ENCODE measurements around the gene TOR1B.
A peak's percentile ranks its signal among the peaks of the same experiment; 100 is the strongest.
"Not testable (repeated sequence)": the region's sequence is repeated elsewhere in the genome, so short reads cannot be mapped to it uniquely, and the experiment has no call there.

The TOR1B gene

DNA sequence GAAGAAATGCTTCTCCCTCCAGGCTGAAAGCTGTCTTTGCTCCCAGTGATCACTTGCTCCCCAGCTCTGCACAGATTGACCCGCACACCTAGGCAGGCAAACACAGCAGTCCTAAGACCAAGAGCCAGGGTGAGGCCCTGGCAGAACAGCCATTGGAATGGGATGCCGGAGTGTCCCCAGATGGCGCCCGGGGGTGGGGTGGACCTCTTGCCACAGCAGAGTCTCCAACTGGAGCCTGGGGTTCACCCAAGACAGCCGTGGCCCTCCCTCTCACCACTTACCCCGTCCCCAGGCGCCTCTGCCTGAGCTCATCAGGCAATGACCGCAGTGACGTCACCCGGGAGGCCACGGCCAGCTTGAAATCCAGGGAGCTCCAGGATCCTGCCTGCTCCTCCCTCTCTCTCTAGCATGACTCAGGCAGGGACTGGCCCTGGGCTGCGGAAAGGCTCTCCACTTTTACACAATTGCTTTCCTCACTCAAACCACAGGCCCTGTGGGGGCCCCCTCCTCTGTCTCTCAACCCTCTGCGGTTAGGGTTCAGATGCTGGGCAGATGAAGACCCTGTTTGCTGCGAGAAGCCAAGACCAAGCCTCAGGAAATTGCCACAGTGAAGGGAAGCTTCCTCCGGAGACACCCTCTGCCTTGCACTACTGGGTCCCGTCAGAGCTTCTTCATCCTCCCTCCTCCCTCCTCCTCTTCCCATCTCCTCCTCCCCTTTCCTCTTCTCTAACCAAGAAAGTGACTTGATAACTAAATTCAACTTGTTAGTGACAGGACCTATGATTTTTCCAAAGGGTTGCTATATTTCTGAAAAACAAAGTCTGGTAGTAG lies 25.8 kb upstream of the TOR1B start:
- DNase-seq = peak; percentile 62 to 93

- no peak for DNase-seq
Measured at GRCh38 chr9:129777769-129778130, 25.2 kb upstream of the TOR1B start.

DNA sequence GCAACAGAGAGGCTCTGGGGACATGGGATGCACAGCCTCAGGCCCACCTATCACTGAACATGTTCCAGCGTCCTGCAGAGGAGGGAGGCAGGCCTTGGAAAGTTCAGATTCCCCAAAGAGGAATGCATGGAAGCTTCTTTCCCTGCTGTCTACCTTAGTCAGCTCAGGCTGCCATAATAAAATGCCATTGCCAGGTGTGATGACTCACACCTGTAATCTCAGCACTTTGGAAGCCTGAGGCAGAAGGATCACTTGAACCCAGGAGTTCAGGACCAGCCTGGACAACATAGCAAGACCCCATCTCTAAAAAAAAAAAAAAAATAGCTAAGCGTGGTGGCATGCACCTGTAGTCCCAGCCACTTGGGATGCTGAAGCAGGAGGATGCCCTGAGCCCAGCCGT lies 24.5 kb upstream of the TOR1B start:
- no peak for DNase-seq

DNA sequence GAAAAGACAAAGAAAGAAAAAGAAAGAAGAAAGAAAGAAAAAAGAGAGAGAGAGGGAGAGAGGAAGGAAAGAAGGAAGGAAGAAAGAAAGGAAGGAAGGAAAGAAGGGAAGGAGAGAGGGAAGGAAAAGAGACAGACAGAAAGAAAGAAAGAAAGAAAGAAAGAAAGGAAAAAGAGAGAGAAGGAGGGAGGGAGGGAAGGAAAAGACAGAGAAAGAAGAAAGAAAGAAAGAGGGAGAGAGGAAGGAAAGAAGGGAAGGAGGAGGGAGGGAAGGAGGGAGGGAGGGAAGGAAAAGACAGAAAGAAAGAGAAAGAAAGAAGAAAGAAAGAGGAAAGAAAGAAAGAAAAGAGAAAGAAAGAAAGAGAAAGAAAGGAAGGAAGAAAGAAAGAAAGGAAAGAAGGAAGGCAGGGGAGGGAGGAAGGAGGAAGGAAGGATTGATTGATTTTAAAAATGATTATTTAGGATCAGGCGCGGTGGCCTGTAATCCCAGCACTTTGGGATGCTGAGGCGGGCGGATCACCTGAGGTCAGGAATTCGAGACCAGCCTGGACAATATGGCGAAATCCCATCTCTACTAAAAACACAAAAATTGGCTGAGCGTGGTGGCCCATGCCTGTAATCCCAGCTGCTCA lies 23.3 kb upstream of the TOR1B start:
- DNase-seq = no peak

- DNase-seq = no peak
Measured at GRCh38 chr9:129781131-129781530, 21.9 kb upstream of the TOR1B start.

GRCh38 chr9:129781981-129782380 lies 21.0 kb upstream of the TOR1B start:
- no peak for DNase-seq

GRCh38 chr9:129783516-129784361 lies 19.2 kb upstream of the TOR1B start:
- DNase-seq = peak; percentile 60 to 64

GRCh38 chr9:129784970-129785369 lies 18.0 kb upstream of the TOR1B start:
- DNase-seq = not testable (repeated sequence)

GRCh38 chr9:129785866-129786265 lies 17.1 kb upstream of the TOR1B start:
- no peak for DNase-seq

DNA sequence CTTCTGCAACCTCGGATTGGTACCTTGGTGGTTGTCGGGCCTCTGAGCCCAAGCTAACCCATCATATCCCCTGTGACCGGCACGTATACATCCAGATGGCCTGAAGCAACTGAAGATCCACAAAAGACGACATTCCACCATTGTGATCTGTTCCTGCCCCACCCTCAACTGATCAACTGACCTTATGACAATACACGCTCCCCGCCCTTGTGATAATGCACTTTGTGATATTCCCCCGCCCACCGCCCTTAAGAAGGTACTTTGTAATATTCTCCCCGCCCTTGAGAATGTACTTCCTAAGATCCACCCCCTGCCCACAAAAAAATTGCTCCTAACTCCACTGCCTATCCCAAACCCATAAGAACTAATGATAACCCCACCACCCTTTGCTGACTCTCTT lies 16.5 kb upstream of the TOR1B start:
- DNase-seq = no peak

DNA sequence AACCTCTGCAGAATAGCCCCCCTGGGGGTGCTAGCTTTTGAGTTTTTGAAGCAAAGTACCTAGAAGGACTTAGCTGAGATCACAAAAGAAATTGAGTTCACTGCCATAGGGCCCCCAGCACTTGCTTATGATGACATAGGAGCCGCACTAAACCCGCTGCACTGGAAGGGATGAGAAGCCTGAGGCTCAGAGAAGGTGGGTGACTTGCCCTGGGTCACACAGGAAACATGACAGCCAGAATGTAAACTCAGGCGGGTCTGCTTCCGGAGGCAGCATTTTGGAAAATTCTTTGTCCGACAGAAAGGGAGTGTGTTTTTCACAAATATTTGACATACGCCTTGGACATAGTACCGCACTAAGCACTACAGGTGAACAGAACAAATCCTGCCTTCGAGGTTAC lies 8.4 kb upstream of the TOR1B start:
- DNase-seq = no peak

DNA sequence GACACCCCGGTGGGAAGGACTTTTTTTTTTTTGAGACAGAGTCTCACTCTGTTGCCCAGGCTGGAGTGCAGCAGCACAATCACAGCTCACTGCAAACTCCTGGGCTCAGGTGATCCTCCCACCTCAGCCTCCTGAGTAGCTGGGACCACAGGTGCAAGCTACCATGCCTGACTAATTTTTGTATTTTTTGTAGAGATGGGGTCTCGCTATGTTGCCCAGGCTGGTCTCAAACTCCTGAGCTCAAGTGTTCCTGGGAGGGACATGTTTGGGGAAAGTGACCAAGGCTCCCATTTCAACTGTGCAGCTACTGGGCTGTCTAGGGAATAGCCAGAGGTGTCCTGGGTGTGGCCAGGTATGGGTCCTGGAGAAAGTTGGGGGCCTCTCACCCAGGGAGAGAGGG lies 7.0 kb upstream of the TOR1B start:
- not testable (repeated sequence) for DNase-seq

DNA sequence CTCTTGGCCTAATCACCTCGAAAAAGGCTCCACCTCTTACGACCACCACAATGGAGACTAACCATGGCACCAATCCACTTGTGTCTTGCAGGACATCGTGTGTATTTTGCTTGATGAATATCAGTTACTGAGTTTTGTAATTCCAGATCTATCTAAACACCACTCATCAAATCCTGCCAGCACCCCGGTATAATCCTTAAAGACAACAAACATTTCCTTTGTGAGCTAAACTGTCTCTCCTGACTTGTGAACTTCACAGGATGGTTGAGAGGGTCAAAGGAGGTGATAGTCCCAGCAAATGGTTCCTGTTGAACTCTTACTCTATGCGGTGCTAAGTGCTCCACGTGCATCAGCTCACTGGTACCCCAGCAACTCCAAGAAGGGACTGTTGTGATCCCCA lies 4.0 kb upstream of the TOR1B start:
- DNase-seq = no peak

- DNase-seq = no peak
Measured at GRCh38 chr9:129801504-129801903, 1.5 kb upstream of the TOR1B start.

GRCh38 chr9:129803676-129804060 lies 684 bp downstream of the TOR1B start:
- no peak for DNase-seq

DNA sequence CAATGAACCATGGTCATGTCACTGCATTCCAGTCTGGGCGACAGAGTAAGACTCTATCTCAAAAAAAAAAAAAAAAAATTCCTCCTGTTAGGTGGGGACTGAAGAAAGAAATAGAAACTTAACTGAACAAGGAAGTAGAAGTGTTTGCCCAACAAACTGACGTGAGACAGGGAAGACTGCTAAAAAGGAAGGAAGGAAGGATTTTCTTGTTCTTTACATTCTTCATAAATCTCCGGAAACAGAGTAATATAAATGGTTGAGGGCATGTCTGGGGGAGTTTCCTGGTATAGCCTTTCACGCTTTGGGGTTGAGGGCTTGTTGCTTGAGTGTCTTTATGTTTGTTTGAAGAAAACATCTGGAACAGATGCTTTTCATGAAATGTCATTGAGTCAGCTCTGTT lies 3.1 kb downstream of the TOR1B start:
- DNase-seq = no peak

- DNase-seq = no peak
Measured at GRCh38 chr9:129809346-129809745, 6.4 kb downstream of the TOR1B start.

GRCh38 chr9:129810116-129810515 lies 7.1 kb downstream of the TOR1B start:
- no peak for DNase-seq

DNA sequence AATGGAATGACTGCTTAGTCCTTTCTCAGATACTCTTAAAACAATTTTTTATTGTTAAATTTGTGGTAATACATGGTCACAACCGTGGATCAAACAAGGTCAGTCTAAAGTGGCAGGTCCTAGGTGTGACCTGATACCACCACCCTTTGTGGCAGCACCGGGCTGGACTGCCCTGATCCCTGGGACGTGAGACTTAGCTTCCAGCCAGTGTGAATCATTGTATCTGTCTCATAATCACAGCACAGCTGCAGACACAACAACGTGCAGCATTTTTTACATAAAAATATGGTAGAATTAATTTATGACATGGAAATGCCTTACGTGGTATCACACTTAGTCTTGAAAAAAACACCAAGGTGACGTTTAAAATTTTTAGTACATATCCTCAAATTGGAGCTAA lies 7.8 kb downstream of the TOR1B start:
- no peak for DNase-seq

DNA sequence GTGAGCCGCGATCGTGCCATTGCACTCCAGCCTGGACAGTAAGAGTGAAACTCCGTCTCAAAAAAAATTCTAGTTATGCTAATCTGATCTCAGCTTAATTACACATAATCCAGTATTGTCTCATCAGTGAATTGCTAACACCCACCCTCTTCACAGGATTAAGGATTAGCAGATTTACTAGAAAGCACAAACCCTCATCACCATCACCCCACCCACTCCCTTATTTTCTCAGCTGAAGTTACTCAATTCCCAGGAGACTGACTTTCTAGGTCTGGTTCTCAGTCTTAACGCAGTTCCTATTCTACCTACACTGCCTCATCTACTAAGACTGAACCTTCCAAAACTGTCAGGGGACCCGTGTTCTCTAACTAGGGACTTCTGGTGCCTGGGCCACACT lies 9.0 kb downstream of the TOR1B start:
- no peak for DNase-seq

DNA sequence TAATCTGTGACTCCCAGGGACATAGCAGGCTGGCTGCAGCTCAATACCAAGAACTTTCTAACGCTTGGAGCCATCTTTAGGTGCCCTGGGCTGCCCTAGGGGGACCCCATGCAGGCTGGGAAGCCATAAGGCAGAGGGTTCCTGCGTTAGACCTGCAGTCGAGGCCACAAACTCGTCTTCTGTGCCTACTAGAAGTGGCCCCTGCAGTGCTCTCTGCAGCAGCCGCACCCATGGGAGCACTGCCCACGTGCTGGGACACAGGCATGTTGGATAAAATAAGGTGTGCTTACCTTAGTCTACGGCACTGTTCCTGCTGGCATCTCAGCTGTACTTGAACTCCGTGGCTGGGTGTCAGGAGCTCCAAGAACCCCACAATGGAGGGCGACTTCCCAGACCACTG lies 9.4 kb downstream of the TOR1B start:
- DNase-seq = no peak

- no peak for DNase-seq
Measured at GRCh38 chr9:129813661-129814060, 10.7 kb downstream of the TOR1B start.

DNA sequence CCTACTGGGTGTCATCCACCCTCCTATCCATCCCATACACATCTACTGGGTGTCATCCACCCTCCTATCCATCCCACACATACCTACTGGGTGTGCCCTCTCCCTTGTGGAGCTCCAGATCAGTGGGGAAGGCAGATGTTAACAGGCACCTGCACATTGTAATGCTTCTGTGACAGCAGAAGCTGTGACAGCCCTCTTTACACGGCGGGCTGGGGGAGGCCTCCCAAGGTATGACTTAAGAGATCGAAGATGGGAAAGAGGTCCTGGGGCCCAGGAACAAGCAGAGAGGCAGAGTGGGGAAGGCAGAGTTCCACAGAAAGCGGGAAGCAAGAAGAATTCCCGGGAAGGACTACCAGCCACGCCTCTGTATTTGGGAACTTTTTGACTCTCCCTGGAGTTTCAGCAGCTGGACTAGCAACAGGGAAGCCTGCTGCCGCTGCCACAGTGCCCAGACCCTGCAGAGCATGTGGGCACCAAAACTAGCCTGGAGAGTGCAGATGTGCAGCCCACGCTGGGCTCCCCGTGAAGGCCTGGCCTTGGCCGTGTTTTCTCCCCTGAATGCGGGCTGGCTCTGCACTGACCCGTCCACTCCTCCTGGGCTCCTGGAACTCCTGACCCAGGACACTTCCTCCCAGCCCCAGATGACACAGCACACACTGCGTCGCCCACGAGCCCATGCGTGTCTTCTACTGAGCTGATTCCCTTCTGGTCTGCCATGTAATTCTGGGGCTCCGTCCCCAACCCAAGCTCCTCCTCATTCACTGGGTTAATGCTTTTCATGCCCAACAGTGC lies 11.6 kb downstream of the TOR1B start:
- no peak for DNase-seq
